ENCODE data around the gene BMP7.

BMP7 gene

DNA sequence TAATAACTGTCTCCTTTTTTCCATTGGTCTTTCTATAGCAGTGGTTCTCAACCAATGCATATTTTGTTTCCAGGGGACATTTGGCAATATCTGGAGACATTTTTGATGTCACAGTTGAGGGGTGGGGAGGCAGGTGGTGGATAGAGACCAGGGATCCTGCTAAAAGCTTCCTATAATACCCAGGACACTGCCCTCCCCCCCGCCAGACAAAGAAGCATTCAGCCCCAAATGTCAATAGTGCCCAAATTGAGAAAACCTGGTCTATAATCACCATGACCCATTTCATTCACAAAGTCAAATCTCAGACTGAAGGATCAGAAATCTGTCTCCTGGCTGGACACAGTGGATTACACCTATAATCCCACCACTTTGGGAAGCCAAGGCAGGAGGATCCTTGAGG, 128.8 kb downstream of the BMP7 start:
- Histone ChIP-seq H3K36me3 (no peaks in the 10 kb centered on the region), H3K4me3 (ENCODE audit: low read depth, low read length) (no peak overlapping the region), H3K27me3 (ENCODE audit: insufficient read depth, low read depth, severe bottlenecking) (peaks cover 23% of the 10 kb centered on the region), H3K9me3 (ENCODE audit: severe bottlenecking) (no peaks in the 10 kb centered on the region), H3K27ac (no peak overlapping the region)
- DNase-seq: no peak
- TF ChIP-seq, protein P1, sequence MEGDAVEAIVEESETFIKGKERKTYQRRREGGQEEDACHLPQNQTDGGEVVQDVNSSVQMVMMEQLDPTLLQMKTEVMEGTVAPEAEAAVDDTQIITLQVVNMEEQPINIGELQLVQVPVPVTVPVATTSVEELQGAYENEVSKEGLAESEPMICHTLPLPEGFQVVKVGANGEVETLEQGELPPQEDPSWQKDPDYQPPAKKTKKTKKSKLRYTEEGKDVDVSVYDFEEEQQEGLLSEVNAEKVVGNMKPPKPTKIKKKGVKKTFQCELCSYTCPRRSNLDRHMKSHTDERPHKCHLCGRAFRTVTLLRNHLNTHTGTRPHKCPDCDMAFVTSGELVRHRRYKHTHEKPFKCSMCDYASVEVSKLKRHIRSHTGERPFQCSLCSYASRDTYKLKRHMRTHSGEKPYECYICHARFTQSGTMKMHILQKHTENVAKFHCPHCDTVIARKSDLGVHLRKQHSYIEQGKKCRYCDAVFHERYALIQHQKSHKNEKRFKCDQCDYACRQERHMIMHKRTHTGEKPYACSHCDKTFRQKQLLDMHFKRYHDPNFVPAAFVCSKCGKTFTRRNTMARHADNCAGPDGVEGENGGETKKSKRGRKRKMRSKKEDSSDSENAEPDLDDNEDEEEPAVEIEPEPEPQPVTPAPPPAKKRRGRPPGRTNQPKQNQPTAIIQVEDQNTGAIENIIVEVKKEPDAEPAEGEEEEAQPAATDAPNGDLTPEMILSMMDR (IDR thresholded peaks at IDR 0.05; ENCODE audit: low read depth, low read length): no peak

DNA sequence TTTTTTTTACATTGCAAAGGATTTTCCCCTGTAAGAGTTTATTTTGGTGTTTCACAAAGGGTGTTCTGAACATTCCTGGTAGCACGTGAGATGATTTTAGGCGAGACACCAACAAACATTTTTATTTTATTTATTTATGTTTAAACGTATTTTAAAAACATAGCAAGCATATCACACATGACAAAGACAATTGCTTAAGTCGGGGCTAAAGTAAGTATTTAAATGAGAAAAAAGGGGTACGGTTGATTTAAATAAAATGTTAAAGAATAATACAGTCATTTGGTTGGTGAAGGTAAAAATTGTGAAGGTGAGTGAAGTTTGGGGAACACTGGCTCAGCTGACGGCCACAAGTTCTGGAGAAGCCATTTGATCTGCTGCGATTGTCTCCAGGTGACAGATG, 129.7 kb downstream of the BMP7 start:
- H3K4me3 ChIP-seq (ENCODE audit: low read depth, low read length): no peak overlapping the region
- DNase-seq: no peak
- H3K27me3 ChIP-seq (ENCODE audit: insufficient read depth, low read depth, severe bottlenecking): peaks cover 23% of the 10 kb centered on the region
- H3K27ac ChIP-seq: no peak overlapping the region
- H3K9me3 ChIP-seq (ENCODE audit: severe bottlenecking): no peaks in the 10 kb centered on the region
- TF ChIP-seq, protein P1 (IDR thresholded peaks at IDR 0.05; ENCODE audit: low read depth, low read length): no peak
- H3K36me3 ChIP-seq: no peaks in the 10 kb centered on the region

DNA sequence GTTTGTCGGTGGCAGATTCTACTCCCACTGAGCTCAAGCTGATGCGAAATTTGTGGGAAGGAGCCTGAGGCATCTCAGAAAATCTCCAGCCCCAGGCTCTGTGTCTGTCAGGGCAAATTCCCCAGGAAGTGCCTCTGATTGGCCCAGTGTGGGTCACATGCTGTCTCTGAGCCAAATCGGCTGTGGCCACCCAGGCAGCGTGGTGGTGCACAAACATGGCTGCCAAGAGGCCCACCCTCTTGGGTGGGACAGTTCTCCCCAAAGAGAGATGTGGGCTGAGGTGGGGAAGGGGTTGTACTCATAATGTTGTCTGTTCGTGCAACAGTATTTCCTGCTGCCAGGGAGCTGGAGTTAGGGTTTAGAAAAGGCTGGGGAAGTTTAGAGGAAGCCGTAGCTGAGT, 130.6 kb downstream of the BMP7 start:
- no peak for DNase-seq
- Histone ChIP-seq H3K27me3 (ENCODE audit: insufficient read depth, low read depth, severe bottlenecking) (peaks cover 20% of the 10 kb centered on the region), H3K27ac (no peak overlapping the region), H3K4me3 (ENCODE audit: low read depth, low read length) (no peak overlapping the region), H3K9me3 (ENCODE audit: severe bottlenecking) (no peaks in the 10 kb centered on the region), H3K36me3 (no peaks in the 10 kb centered on the region)
- TF ChIP-seq, protein P1 (IDR thresholded peaks at IDR 0.05; ENCODE audit: low read depth, low read length): no peak

DNA sequence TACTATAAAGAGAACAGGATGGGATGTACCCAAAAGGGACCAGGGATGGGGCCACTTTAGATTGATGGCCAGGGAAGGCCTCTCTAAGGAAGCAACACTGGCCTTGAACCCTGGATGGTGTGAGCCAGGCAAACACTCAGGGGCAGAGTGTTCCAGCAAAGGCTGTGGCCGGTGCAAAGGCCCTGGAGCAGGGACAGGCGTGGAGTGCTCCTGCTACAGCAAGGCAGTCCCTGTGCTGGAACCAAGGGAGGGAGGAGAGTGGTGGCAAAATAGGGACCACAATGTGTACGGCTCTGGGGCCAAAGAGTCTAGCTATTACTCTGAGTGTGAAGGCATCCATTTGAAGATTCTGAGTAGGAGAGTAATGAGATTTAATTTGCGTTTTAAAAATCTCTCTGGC, 131.6 kb downstream of the BMP7 start:
- Histone ChIP-seq H3K4me3 (ENCODE audit: low read depth, low read length) (no peak overlapping the region), H3K36me3 (no peaks in the 10 kb centered on the region), H3K27ac (no peak overlapping the region), H3K9me3 (ENCODE audit: severe bottlenecking) (no peaks in the 10 kb centered on the region), H3K27me3 (ENCODE audit: insufficient read depth, low read depth, severe bottlenecking) (peaks cover 26% of the 10 kb centered on the region)
- TF ChIP-seq, protein P1 (IDR thresholded peaks at IDR 0.05; ENCODE audit: low read depth, low read length): no peak
- DNase-seq: no peak

DNA sequence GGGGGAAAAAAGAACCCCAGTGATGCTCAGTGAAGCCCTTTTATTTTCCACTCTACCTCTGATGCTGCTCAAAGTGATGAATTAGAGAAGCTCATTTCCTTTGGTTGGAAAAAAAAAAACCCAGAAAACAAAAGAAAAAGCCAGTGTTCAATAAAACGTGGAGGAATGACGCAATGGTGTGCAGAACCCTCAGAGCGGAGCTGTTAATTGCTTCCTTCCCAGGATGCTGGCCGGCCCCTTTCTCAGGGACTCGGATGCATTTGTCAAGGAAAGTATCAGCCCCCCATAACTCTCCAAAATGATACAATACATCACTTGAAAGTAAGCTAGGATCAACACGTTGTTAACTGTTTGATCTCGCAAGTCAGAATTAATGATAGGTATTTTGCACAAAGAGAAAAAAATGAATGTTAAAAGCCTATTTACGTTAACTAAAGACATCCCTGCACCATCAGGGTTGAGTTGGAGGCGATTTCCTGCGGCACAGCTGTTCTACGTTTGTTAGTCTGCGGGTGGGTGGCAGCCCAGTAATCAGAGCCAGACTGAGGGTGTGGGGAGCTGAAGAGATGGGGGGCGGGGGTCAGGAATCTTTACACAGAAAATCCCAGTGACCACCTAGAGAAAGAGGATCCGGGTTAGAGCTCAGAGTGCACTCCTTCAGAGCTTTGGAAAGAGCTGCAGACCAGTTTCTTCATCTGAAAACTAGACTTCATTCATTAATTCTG, 132.4 kb downstream of the BMP7 start:
- H3K36me3 ChIP-seq: no peaks in the 10 kb centered on the region
- TF ChIP-seq, protein P1 (IDR thresholded peaks at IDR 0.05; ENCODE audit: low read depth, low read length): no peak
- H3K27ac ChIP-seq: no peak overlapping the region
- no peak for DNase-seq
- no peak overlapping the region for H3K4me3 ChIP-seq (ENCODE audit: low read depth, low read length)
- H3K27me3 ChIP-seq (ENCODE audit: insufficient read depth, low read depth, severe bottlenecking): peaks cover 29% of the 10 kb centered on the region
- no peaks in the 10 kb centered on the region for H3K9me3 ChIP-seq (ENCODE audit: severe bottlenecking)

All from WERI-Rb-1 (cell line).